IMR-90 (cell line): ENCODE measurements around the gene VPS35L. TPM values are rescaled to one million over a fixed set of nuclear protein-coding genes. Genes with fewer than 3 reads are reported as not detected.

Source experiments
- ATAC-seq: fragments of 200-7000 bp; cut with Tn5 transposase; 2 replicates; pipeline ENCODE4 v1.9.1; 2020; ENCODE audit warnings: low read depth, mild to moderate bottlenecking, moderate library complexity
- BruUV-seq: library from RNA; stranded (reverse); fragments of 400-500 nt; replicated peaks from 2 replicates; lab custom pipeline; 2021; lab: Mats Ljungman, UMichigan
- CTCF ChIA-PET: fragments of 300-600 bp; formaldehyde crosslinking; extraction: SDS; loops from one replicate; lab custom pipeline; 2021; ENCODE audit warnings: antibody characterized with exemption; lab: Yijun Ruan, JAX
- POLR2A ChIA-PET: fragments of 300-600 bp; sonication (Branson Sonifier 250); formaldehyde crosslinking; loops from one replicate; lab custom pipeline; 2022; ENCODE audit warnings: antibody characterized with exemption; ENCODE audit not compliant: unreplicated experiment; lab: Charles Lee
- DNase-seq: peaks from one replicate; pipeline ENCODE4 v3.0.0; 2013
- H2AFZ ChIP-seq: replicated peaks from 2 replicates; pipeline ENCODE3; 2013; ENCODE audit warnings: low read length, mild to moderate bottlenecking; ENCODE audit not compliant: poor library complexity
- H2AK5ac ChIP-seq: 2 replicates; pipeline ENCODE4 v1.6.1; 2013; ENCODE audit warnings: low read depth, low read length, inconsistent platforms
- H2AK9ac ChIP-seq: replicated peaks from 2 replicates; pipeline ENCODE3; 2013; ENCODE audit warnings: mild to moderate bottlenecking, low read depth, low read length, moderate library complexity; ENCODE audit not compliant: poor library complexity
- H2BK120ac ChIP-seq: 2 replicates; pipeline ENCODE4 v1.6.1; 2013; ENCODE audit warnings: low read depth, low read length, inconsistent platforms
- H2BK15ac ChIP-seq: 3 replicates; pipeline ENCODE4 v1.6.1; 2013; ENCODE audit warnings: low read depth, low read length, inconsistent platforms
- H2BK20ac ChIP-seq: 2 replicates; pipeline ENCODE4 v1.6.1; 2013; ENCODE audit warnings: low read depth, mild to moderate bottlenecking, inconsistent platforms, low read length, moderate library complexity
- H2BK5ac ChIP-seq: 2 replicates; pipeline ENCODE4 v1.6.1; 2013; ENCODE audit warnings: mild to moderate bottlenecking, low read depth, low read length, inconsistent platforms; ENCODE audit not compliant: poor library complexity, severe bottlenecking
- H3K14ac ChIP-seq: replicated peaks from 2 replicates; pipeline ENCODE4 v1.6.1; 2013; ENCODE audit warnings: low read depth, low read length, inconsistent platforms
- H3K18ac ChIP-seq: 2 replicates; pipeline ENCODE4 v1.6.1; 2013; ENCODE audit warnings: low read depth, low read length, control low read depth
- H3K23ac ChIP-seq: 2 replicates; pipeline ENCODE4 v1.6.1; 2013; ENCODE audit warnings: low read depth, low read length, inconsistent platforms
- H3K27ac ChIP-seq: 2 replicates; pipeline ENCODE4 v1.5.1; 2013; ENCODE audit warnings: mild to moderate bottlenecking, control low read depth, low read length; ENCODE audit not compliant: insufficient read depth
- H3K27me3 ChIP-seq: 2 replicates; pipeline ENCODE4 v1.6.1; 2013; ENCODE audit warnings: low read length; ENCODE audit not compliant: control insufficient read depth, insufficient read depth
- H3K36me3 ChIP-seq: 2 replicates; pipeline ENCODE4 v1.6.1; 2013; ENCODE audit warnings: low read length, mixed read lengths; ENCODE audit not compliant: control insufficient read depth, insufficient read depth
- H3K4ac ChIP-seq: 2 replicates; pipeline ENCODE4 v1.6.1; 2013; ENCODE audit warnings: low read depth, low read length, inconsistent platforms
- H3K4me1 ChIP-seq: 2 replicates; pipeline ENCODE4 v1.6.1; 2013; ENCODE audit warnings: low read length, mixed read lengths; ENCODE audit not compliant: control insufficient read depth, insufficient read depth
- H3K4me2 ChIP-seq: 2 replicates; pipeline ENCODE4 v1.6.1; 2013; ENCODE audit warnings: low read depth, mild to moderate bottlenecking, control low read depth, low read length, moderate library complexity
- H3K4me3 ChIP-seq: 2 replicates; pipeline ENCODE4 v1.5.1; 2013; ENCODE audit warnings: low read depth, mild to moderate bottlenecking, control low read depth, low read length, moderate library complexity; ENCODE audit not compliant: insufficient read depth
- H3K56ac ChIP-seq: 2 replicates; pipeline ENCODE4 v1.6.1; 2013; ENCODE audit warnings: low read length, inconsistent platforms; ENCODE audit not compliant: insufficient read depth; ENCODE audit errors: extremely low read depth
- H3K79me1 ChIP-seq, 2 experiments: 2 replicates each; pipeline ENCODE4 v1.6.1; 2013; ENCODE audit warnings: low read length in 2 of 2, inconsistent platforms in 1 of 2, low read depth in 1 of 2
- H3K9ac ChIP-seq: 2 replicates; pipeline ENCODE4 v1.6.1; 2013; ENCODE audit warnings: low read depth, low read length, control low read depth
- H3K9me1 ChIP-seq: 2 replicates; pipeline ENCODE4 v1.6.1; 2013; ENCODE audit warnings: low read length, inconsistent platforms; ENCODE audit not compliant: insufficient read depth
- H3K9me3 ChIP-seq: 2 replicates; pipeline ENCODE4 v1.6.1; 2013; ENCODE audit warnings: low read length; ENCODE audit not compliant: control insufficient read depth, insufficient read depth
- H4K20me1 ChIP-seq: 2 replicates; pipeline ENCODE4 v1.6.1; 2013; ENCODE audit warnings: low read length, inconsistent platforms; ENCODE audit not compliant: insufficient read depth
- H4K5ac ChIP-seq: 2 replicates; pipeline ENCODE4 v1.6.1; 2013; ENCODE audit warnings: mild to moderate bottlenecking, low read depth, low read length, control low read depth
- H4K8ac ChIP-seq, 2 experiments: 2 replicates each; pipeline ENCODE4 v1.6.1; 2013; ENCODE audit warnings: low read depth in 2 of 2, low read length in 2 of 2, control low read depth in 1 of 2, inconsistent platforms in 1 of 2
- H4K91ac ChIP-seq: 2 replicates; pipeline ENCODE4 v1.6.1; 2013; ENCODE audit warnings: low read depth, low read length, inconsistent platforms; ENCODE audit not compliant: insufficient read depth
- CEBPB ChIP-seq: IDR thresholded peaks from 2 replicates; pipeline ENCODE4 v1.6.1; 2012; ENCODE audit warnings: low read depth, low read length, improper control_type of control experiment
- MAFK ChIP-seq: IDR thresholded peaks from 2 replicates; pipeline ENCODE4 v1.6.1; 2012; ENCODE audit warnings: low read depth, low read length, improper control_type of control experiment
- MAZ ChIP-seq: IDR thresholded peaks from 2 replicates; pipeline ENCODE4 v1.6.1; 2012; ENCODE audit warnings: low read depth, mild to moderate bottlenecking, low read length, improper control_type of control experiment, moderate library complexity, borderline replicate concordance
- MXI1 ChIP-seq: IDR thresholded peaks from 2 replicates; pipeline ENCODE4 v1.6.1; 2012; ENCODE audit warnings: low read depth, mild to moderate bottlenecking, low read length, moderate library complexity, borderline replicate concordance
- NFE2L2 ChIP-seq: fragments of 150-350 bp; IDR thresholded peaks from 2 replicates; pipeline ENCODE4 v1.6.1; 2016; ENCODE audit warnings: low read depth, mild to moderate bottlenecking, low read length
- RAD21 ChIP-seq: IDR thresholded peaks from 2 replicates; pipeline ENCODE4 v1.6.1; 2012; ENCODE audit warnings: low read length, improper control_type of control experiment
- WGBS, 2 experiments: methylation state at CpG; one replicate each; pipeline versions ENCODE4 v1.1.5 to v1.1.7; 2013; ENCODE audit warnings: missing lambda C conversion rate in 2 of 2; ENCODE audit not compliant: insufficient read length in 1 of 2; ENCODE audit errors: extremely low coverage in 2 of 2; 5-methylcytosine and 5-hydroxymethylcytosine counted together
- dilution Hi-C: fragments of 300-500 bp; cut with HindIII; formaldehyde crosslinking; loops from one replicate; pipeline ENCODE4 v1.14.3; 2018; ENCODE audit warnings: low sequenced_read_pairs; ENCODE audit not compliant: unreplicated experiment
- in situ Hi-C: fragments of 300-500 bp; cut with MboI; formaldehyde crosslinking; loops from 3 replicates; pipeline ENCODE4 v1.14.3; 2019; ENCODE audit warnings: low sequenced_read_pairs, inconsistent platforms, mixed read lengths
- intact Hi-C: fragments of 100-400 bp; cut with micrococcal nuclease; formaldehyde crosslinking; loops from 2 replicates; pipeline ENCODE4 v1.10.0; 2022
- polyA plus RNA-seq, 3 experiments: library from polyadenylated mRNA; depleted of rRNA; stranded (reverse); fragments of >200 nt; gene quantifications; 2 replicates each; pipeline ENCODE4 v1.2.3, GENCODE V29; 2012; ENCODE audit warnings: low replicate concordance in 1 of 3
- total RNA-seq: library from RNA; depleted of rRNA; stranded (reverse); fragments of >200 nt; gene quantifications from 2 replicates; pipeline ENCODE4 v1.2.3, GENCODE V29; 2012

VPS35L gene
- total and polyA plus RNA-seq, 2 of the 4 experiments (the other 2 are of a cell fraction), result 28.0 to 40.1 TPM

- H2AFZ ChIP-seq, result no peak overlapping the region
- peaks cover 32% of the 10 kb centered on the region for H3K36me3 ChIP-seq
- no peaks in the 10 kb centered on the region for H3K9me1 ChIP-seq
- H2AK9ac ChIP-seq, result no peak overlapping the region
- no peak overlapping the region for H2BK5ac ChIP-seq
- H2BK120ac ChIP-seq, result no peak overlapping the region
- no peak overlapping the region for H3K4me3 ChIP-seq
- H3K79me1 ChIP-seq, result no peaks in the 10 kb centered on the region
- H3K27me3 ChIP-seq, result no peaks in the 10 kb centered on the region
- BruUV-seq, result no TSS peak
- H3K4me1 ChIP-seq, result no peaks in the 10 kb centered on the region
- no peak overlapping the region for H2BK15ac ChIP-seq
- H2AK5ac ChIP-seq, result no peak overlapping the region
- H3K56ac ChIP-seq, result no peak overlapping the region
- no peaks in the 10 kb centered on the region; the same call in 1 of the 2 replicates for H4K20me1 ChIP-seq
- H3K4me2 ChIP-seq, result no peak overlapping the region
- DNase-seq, result no peak
- CTCF ChIA-PET, result no interaction called here
- no peak overlapping the region for H4K91ac ChIP-seq
- in situ Hi-C loops, result no loop called here
- no CpG with 5 or more reads among the region's 4 CpGs for WGBS, 2 experiments
- POLR2A ChIA-PET, result no interaction called here
- H3K18ac ChIP-seq, result no peak overlapping the region
- no peak for TF ChIP-seq MXI1
- TF ChIP-seq MAFK, result no peak
- TF ChIP-seq CEBPB, result no peak
- no peak for TF ChIP-seq RAD21
- TF ChIP-seq NFE2L2, result no peak
- TF ChIP-seq MAZ, result no peak
- dilution Hi-C loops, result no loop called here
- no peak overlapping the region for H4K8ac ChIP-seq
- no peak overlapping the region for H3K23ac ChIP-seq
- intact Hi-C loops, result loop anchor here (5.0 kb wide), 2 partner anchors 56 to 229 kb away; no protein-coding TSS in a partner anchor
- H3K9ac ChIP-seq, result no peak overlapping the region
- H3K27ac ChIP-seq, result no peak overlapping the region
- H3K4ac ChIP-seq, result no peak overlapping the region
- no peak overlapping the region for H3K14ac ChIP-seq
- H4K5ac ChIP-seq, result no peak overlapping the region
- no peaks in the 10 kb centered on the region for H3K9me3 ChIP-seq
- ATAC-seq, result no peak
- H2BK20ac ChIP-seq, result no peak overlapping the region
Observed at GRCh38 chr16:19657831-19658230, 102.3 kb downstream of the VPS35L start.
